Measurements from ENCODE around the gene NACC2.
A peak's percentile ranks its signal among the peaks of the same experiment; 100 is the strongest.

- TF ChIP-seq CTCF (IDR thresholded peaks at IDR 0.05) (no peak), EP300 (IDR thresholded peaks at IDR 0.05) (peak; percentile 55)
Observed at GRCh38 chr9:136011703-136012496, 83.2 kb downstream of the NACC2 start.

Measured in esophagus muscularis mucosa (tissue), 3 donors.